ENCODE measurements around the gene B4GALNT3.
A peak's percentile ranks its signal among the peaks of the same experiment; 100 is the strongest.
"Not testable (repeated sequence)": the region's sequence is repeated elsewhere in the genome, so short reads cannot be mapped to it uniquely, and the experiment has no call there.

The B4GALNT3 gene
- total RNA-seq, result 3.0 to 9.7 (median 6.1) reads per million in 4 donors

DNA sequence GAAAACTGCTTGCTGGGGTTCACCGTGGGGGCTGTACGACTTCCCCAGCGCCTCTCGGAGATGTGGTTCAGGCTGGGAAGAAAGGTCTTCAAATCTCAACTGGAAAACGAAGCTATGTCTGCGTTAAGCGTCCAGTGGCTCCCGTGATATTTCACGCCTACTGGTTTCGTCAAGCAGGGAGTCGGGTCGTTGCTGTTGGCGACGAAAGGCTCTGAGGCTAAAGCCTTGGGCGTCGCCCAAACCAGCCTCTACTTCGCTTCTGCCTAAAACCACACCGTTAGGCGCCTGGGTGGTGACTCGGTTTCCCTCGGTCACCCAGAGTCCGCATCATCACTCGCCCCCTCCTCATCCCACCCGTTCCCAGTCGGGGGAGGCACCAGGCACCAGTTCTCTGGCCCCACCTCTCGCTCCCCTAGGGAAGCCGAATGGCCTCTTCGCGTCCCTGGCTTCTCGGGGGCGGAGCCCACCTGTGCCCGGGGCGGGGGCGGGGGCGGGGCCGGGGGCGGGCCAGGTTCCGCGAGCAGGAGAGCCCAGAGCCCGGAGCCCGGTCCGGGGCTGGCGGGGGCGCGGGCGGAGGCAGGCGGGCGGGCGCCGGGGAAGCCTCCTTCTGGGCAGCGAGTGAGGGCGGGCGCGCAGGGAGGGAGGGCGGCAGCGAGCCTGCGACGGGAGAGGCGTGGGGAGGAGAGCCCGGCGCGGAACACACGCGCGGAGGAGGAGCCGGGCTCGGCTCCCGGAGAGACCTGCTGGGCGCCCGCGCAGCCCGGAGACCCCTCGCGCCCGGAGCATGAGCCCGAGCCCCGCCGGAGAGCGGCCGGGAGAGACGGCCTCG lies at the start of gene B4GALNT3:
Gene B4GALNT3, plus strand, starts transcription at position 510 of the 829 bp plus-strand sequence. CDS start 438 bp downstream, outside the sequence.
- DNase-seq, result peak in 4 of 5 donors; percentile 20 to 44 (median 32)

DNA sequence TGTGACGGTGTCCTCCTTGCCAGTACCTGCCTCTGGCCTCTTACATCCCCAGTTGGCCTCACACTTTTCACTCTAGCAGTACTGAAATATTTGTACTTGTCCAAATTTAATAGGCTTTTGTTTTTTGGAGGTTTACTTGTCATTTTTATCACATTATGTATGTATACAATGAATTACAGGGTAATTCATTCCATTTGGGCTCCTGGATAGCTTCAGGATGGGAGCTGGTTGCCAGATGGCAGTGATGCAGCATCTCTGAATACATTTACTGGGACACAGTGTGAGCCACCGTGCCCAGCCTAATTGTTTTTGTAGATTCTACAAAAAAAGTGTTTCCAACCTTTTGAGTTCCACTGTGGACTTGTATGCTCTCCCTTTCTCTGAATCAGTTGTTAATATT lies 44.9 kb upstream of the B4GALNT3 start:
- DNase-seq, result no peak

DNA sequence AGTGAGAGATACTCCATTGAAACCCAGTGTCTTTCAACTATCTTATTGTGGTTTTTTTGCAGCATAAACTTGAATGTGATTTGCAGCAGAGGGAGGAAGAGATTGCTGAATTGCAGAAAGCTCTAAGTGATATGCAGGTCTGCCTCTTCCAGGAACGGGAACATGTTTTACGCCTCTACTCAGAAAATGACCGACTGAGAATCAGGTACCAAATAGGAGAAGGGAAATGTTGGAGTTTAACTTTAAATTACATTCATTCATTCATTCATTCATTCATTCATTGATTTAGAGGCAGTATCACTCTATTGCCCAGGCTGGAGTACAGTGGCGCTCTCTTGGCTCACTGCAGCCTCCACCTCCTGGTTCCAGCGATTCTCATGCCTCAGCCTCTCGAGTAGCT lies 41.3 kb upstream of the B4GALNT3 start:
- DNase-seq, result no peak

DNA sequence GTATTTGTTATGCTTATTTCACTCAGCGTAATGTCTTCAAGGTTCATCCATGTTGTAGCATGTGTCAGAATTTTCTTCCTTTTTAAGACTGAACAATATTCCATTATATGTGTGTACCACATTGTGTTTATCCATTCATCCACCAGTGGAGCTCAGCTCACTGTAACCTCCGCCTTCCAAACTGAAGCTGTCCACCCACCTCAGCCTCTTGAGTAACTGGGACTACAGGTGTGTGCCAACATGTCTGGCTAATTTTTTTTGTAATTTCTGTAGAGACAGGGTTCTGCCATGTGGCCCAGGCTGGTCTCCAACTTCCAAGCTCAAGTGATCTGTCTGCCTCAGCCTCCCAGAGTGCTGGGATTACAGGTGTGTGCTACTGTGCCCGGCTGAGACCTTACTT lies 37.2 kb upstream of the B4GALNT3 start:
- DNase-seq, result no peak

DNA sequence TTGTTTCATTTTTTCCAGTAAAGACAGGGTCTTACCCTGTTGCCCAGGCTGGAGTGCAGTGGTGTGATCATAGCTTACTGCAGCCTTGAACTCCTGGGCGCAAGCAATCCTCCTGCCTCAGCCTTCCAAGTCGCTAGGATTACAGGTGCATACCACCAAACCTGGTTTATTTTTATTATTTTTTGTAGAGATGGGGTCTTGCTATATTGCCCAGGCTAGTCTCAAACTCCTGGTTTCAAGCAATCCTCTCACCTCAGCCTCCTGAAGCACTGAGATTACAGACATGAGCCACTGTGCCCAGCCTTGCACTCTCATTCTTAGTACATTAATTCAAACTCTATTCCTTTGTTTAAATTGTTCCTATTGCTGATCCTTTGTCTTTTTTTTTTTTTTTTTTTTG lies 24.0 kb upstream of the B4GALNT3 start:
- DNase-seq, result not testable (repeated sequence)

DNA sequence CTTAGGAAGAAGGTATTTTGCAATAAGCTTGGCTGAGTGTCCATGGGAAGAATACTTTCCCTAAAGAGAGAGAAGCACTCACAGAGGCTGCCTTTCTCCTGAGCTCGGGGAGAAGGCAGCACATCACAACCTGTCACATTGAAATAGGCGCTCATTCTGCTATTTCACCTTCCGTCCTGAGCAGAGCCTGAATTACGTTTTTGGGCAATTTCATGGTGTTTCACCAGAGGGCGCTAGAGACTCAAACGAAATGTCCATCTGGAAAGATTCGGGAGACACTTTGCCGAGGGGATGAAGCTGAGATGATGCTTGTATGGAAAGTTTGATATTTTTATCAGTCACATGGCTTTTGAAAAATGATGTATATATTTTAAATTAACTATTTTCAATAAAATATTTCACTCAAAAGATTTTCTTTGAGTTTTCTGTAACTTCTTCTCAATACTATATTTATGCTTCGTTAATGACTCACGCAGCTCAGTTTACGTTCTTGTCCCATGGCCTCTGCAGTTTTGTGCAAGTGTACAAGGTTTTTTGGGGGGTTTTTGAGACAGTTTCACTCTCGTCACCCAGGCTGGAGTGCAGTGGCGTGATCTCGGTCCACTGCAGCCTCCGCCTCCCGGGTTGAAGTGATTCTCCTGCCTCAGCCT lies 17.4 kb upstream of the B4GALNT3 start:
- peak in 4 of 5 donors; percentile 13 to 37 (median 24) for DNase-seq

DNA sequence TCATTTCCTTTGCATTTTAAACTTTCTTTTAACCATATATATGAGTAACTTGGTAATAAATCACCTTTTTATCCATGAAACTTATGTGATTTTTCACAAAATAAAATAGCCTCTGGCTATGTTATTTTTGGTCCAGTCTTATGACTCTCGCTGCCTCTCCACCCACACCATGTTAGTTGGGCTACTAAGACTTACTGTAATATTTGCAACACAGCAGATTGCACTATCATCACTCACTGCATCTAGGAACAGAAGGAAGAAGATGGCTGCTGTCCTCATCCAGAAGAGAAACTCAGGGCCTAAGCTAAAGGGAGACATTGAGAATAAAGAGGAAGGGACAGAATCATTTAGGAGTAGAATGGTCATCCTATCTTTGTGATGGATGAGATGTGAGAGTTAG lies 12.6 kb upstream of the B4GALNT3 start:
- DNase-seq, result no peak

DNA sequence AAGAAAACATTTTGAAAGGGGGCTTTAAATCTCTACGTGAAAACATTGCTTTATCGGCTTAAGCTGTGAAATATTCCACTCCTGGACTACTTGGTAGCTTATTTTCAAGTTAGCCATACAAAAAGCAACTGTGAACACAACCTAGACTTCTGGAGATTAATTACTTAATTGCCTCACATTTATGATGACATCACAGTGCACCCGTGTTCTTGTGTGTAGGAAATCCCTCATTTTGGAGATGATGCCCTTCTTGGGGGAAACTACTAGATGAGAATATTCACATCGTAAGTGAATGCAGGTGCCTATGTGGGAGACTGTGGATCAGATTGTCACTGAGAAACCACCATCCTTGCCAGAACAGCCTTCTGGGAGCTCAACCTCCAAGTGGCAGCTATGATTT lies 10.5 kb upstream of the B4GALNT3 start:
- no peak for DNase-seq

DNA sequence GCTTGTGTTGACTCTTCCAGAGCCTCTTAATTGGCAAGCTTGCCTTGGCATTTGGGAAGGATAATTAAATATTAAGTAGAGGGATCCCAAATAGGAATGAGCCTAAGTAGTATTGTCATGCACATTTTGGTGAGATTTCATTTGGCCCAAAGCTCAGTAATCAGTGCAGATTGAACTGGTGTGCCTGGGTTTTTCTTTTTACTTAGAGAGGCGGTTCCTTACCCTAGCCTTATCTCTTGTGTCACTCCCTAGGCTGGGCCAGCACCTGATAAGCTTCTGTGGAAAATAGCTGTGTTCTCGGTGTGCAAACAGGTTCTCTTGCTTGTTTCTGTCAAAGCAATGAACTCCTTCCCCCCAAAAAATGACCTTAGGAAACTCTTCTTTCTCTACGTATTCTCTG lies 9.3 kb upstream of the B4GALNT3 start:
- no peak for DNase-seq

DNA sequence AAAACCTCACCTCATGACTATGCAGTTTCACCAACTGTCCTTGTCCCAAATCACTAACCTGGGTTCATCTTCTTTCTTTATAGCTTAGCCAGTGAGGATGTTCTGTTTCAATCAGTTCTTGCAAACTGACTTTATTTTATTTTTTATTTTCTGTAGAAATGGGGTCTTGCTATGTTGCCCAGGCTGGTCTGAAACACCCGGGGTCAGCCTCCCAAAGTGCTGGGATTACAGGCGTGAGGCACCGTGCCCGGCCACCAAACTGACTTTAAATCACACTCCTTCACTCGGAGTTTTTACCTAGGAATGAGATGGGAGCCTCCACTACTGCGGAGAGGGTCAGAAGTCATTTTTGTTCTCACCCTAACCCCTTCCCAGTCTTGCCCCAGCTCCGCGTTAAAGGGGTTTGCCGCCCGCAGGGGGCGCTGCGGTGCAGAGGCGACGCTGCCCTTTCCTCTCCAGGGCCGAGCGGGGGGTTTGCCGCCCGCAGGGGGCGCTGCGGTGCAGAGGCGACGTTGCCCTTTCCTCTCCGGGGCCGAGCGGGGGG lies 7.0 kb upstream of the B4GALNT3 start:
- peak in 3 of 5 donors; percentile 20 to 44 (median 42) for DNase-seq

DNA sequence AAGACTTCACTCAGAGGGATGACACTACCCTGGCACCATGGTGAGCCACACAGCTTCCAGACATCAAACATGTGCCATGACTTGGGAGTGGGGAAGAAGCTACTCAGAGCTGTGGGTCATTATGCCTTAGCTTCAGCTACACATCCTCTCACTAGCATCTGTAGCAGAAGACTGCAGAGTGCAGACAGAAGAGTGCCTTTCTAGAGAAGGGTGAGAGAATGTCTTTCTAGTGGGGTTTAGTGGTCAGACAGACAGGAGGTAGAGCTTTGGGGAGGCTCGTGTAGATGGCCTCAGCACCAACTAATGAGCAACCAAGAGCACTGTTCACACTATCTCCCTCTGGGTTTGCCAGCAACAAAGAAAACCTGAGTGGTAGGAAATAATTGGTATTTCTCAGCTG lies 4.9 kb upstream of the B4GALNT3 start:
- DNase-seq, result no peak

DNA sequence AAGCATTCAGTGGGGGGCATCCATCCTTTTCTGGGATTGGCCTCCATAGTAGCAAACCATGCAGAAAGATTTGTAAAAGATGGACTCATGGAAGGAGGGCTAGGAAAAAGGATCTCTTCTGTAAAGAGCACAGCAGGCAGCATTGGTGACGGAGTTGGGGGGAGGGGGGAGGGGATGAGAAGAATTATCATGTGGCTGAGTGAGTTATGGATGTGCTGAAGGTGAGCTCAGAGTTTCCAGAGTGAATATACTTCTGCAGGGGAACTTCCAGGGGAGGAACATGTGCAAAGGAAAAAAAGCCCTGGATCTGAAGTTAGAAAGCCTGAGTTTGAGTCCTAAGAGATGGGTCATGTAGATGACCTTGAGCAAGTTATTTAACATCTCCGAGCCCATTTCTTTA lies 3.9 kb upstream of the B4GALNT3 start:
- DNase-seq, result no peak

DNA sequence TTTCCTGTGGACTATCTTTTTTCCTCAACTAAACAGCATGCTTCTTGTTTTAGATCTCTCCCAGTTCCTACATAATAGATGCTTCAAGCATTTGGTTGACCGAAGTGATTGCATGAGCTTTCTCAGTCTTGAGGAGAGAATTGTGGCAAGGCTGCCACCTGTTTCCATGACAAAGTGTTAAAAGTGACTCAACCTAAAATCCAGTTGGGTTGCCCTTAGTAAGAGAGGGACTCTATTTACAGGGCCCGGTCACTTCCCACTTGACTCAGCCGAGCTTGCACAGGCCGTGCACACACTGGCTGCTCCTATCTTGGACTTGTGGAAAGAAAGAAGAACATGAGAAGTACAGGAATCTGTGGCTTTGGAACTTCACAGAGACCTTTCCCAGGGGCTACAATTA lies 2.1 kb upstream of the B4GALNT3 start:
- DNase-seq, result no peak

DNA sequence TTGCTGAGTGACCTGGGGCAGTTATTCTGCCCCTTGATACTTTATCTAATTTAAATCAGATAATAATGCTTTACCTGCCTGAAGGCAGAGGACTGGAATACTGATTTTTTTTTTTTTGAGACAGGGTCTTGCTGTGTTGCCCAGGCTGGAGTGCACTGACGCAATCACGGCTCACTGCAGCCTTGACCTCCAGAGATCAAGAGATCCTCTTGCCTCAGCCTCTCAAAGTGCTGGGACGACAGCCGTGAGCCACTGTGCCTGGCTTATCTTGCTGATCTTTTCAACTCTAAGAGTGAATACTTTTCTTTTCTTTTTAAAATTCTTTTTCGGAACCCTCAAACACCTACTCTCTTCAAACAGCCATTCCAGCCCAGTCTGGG lies 699 bp upstream of the B4GALNT3 start:
- DNase-seq, result no peak

DNA sequence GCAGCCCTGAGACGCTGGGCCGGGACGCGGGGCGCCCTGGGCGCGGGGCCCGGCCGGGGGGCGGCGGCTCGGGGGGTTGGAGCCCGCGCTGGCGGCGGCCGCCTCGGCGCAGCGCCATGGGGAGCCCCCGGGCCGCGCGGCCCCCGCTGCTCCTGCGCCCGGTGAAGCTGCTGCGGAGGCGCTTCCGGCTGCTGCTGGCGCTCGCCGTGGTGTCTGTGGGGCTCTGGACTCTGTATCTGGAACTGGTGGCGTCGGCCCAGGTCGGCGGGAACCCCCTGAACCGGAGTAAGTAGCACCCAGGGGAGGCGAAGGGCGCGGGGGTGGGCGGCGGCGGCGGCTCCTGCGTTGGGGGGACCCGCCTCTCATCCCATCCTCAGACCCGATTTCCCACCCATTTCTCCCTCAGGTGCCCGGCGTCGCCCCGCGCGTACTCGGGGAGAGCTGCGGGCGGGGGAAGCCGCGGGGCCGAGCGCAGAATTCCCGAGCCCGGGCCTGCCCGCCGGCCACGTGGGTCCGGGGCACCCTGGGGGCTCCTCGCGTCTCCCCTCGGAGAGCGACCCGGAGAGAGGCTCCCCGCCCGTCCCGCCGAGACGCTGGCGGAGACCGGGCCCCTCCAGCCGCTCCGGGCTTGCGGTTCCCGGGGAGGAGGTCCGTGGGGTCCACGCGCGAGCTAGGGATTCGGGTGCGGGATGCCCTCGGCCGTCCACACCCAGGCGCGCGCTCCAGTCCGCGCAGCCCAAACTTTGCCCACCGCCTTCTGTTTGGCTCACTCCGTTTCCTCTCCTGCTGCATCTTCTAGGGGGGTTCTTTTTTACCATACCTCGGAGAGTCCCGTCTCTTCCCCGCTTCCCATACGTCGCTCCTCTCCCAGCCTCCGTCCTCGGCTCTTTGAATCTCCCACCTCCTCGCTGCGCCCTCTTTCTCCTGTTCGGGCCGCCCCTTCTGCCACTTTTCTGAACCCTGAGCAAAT lies 807 bp downstream of the B4GALNT3 start:
- peak; percentile 15 to 41 (median 36) for DNase-seq

DNA sequence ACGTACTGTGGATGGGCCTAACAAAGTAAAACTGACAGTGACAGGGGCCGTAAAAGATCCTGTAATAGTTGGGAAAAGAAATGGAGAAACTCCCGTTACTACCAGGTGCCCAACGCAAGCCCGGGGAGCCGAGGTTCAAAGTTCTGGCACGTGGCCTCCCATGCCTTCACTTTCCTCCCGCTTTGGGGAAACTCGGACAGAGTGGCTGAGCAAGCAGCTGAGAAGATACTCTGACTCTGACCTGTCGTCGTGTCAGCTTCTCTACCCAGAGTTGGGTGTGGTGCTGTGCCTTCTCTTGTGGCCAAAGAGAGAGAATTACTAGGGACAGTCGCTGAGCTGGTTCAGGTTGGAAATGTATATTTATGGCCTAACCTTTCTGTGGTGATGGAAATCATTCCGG lies 1.7 kb downstream of the B4GALNT3 start:
- DNase-seq, result no peak

DNA sequence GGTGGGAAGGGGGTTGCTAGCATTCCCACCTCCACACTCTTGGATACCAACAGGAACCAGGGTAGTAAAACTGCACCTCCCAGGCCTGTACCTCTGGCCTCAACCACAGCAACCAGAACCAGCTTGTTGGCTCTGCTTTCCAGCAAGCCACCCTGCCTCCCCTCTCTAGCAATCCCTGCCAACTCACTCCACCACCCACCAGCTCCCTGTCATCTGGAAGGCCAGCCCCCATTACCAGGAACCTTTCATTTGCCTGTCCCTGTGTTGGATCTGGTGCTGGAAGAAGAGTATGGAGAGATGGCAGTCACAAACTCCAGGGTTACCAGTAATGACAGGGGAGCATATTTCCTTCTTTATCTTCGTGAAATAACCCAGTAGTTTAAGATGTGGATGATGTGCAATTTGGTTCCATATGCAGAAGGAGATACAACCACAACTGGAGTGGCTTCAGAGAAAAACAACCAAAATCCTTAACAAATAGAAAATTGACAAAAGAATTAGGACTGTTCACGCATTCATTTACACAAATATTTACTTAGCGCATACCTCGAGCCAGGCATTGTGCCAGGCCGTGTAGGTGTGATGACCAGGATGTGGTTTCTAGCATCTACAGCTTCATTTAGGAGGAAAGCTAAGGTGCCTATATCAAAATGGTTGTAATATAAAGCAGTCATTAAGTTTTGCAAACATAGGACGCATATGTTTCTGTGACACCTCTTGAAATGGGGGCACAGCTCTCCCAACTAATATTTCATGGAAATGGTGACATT lies 3.4 kb downstream of the B4GALNT3 start:
- no peak for DNase-seq

DNA sequence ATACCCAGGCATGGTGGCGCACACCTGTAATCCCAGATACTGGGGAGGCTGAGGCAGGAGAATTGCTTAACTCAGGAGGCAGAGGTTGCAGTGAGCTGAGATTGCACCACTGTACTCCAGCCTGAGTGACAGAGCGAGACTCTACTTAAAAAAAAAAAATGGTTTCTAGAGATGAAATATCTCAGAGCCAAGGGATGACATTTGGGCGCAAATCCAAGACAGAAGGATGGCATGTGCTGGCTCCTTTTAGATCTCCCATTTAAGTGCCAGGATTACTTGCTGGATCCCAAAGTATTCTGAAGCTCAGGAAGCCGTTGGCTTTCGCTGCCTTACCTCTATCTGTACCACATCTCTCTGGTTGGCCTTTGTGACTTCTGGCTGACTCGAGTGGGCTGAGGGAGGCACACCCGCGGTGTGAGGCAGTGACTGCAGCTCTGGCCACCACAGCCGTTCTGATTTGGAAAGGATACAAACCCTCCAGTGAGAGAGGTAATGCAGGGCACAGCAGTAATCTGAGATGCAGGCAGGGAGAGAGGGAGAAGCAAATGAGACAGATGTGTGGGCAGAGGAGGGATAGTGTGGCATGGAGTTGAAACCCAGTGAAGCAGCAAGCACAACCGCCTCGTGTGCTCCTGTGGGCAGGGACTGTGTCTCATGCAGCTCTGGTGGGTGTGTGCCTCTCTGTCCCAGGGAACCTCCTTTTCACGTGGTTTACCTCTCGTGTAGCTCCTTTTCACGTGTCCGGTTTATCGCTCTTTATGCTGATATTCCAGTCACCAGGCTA lies 4.9 kb downstream of the B4GALNT3 start:
- DNase-seq, result no peak

DNA sequence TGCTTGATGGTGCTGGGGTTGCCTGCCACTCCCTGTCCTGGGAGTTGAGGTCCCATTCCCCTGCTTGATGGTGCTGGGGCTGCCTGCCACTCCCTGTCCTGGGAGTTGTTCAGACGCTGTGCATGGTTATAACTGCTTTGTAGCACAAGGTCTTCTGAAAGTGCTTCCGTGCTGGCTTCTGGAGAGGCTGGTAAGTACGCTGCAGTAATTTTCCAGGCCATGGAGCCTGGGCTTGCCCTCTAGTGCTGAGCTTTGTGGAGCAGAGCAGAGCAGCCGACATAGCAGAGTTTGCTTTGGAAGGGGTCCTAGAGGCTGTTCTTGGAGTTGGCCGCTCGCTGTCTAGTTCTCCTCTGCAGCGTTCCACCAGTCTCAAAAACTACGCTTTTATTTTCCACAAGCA lies 6.3 kb downstream of the B4GALNT3 start:
- no peak for DNase-seq

DNA sequence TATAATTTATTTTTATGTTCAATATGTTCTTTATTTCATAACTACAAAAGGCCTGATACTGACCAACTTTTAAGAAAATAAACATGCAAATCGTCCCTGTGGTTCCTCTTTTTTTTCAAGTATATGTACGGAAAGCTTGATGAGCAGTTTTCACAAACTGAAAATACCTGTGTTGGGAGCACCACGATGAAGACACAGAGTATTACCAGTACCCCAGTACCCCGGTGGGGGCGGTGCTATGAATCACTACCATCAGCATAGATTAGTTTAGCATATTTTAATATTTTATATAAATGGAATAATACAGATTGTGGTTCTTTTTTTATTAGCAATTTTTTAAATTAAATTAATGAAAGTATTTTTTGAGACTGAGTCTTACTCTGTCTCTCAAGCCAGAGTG lies 7.0 kb downstream of the B4GALNT3 start:
- no peak for DNase-seq

DNA sequence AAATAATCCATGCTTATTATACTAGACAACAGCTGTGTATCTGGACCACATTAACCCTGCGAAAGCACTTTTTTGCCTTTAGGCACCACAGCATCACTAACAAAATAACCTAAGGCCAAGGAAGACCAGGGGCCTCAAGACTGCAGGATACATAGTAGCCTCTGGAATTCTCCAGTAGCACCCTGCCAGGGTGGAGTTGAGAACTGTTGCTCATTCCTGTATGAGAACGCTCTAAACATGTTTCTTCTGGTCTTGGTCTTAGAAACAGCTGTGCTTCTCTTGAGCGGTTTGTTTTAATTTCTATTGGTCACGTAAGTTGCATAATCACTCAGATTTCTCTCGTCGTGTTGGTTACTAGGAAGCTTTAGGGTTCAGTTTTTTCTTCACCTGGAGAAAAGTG lies 7.9 kb downstream of the B4GALNT3 start:
- DNase-seq, result no peak
